HG02938 (cell line): Measurements from ENCODE around the gene MC4R.
"Not testable (repeated sequence)": the region's sequence is repeated elsewhere in the genome, so short reads cannot be mapped to it uniquely, and the experiment has no call there.

ENCODE experiments used
- ATAC-seq: cut with Tn5 transposase; IDR thresholded peaks from one replicate; pipeline ENCODE4 v1.9.1; 2021; ENCODE audit warnings: mild to moderate bottlenecking, moderate library complexity; ENCODE audit not compliant: unreplicated experiment

Gene MC4R

GRCh38 chr18:60372596-60372995, at the start of gene MC4R:
MC4R (minus strand) TSS chr18:60372775; CDS start chr18:60372349, 426 bp downstream.
- ATAC-seq = no peak

GRCh38 chr18:60422306-60422705, 49.7 kb upstream of the MC4R start:
- ATAC-seq = not testable (repeated sequence)

GRCh38 chr18:60421356-60422118, 49.0 kb upstream of the MC4R start:
- ATAC-seq = no peak

- ATAC-seq = no peak
Observed at GRCh38 chr18:60417946-60418345, 45.4 kb upstream of the MC4R start.

- ATAC-seq = no peak
Observed at GRCh38 chr18:60413944-60414547, 41.5 kb upstream of the MC4R start.

- no peak for ATAC-seq
Observed at GRCh38 chr18:60411715-60412114, 39.1 kb upstream of the MC4R start.

- ATAC-seq = no peak
Observed at GRCh38 chr18:60406721-60407120, 34.1 kb upstream of the MC4R start.

GRCh38 chr18:60404486-60405085, 32.0 kb upstream of the MC4R start:
- ATAC-seq = no peak

GRCh38 chr18:60401346-60401745, 28.8 kb upstream of the MC4R start:
- ATAC-seq = no peak

- ATAC-seq = no peak
Observed at GRCh38 chr18:60391571-60392226, 19.1 kb upstream of the MC4R start.

GRCh38 chr18:60389314-60389713, 16.7 kb upstream of the MC4R start:
- ATAC-seq = no peak

GRCh38 chr18:60385693-60386092, 13.1 kb upstream of the MC4R start:
- no peak for ATAC-seq

- ATAC-seq = no peak
Observed at GRCh38 chr18:60383893-60384292, 11.3 kb upstream of the MC4R start.

GRCh38 chr18:60377778-60378469, 5.3 kb upstream of the MC4R start:
- no peak for ATAC-seq

GRCh38 chr18:60372132-60372531, 443 bp downstream of the MC4R start:
- ATAC-seq = no peak

- ATAC-seq = no peak
Observed at GRCh38 chr18:60358516-60358915, 14.1 kb downstream of the MC4R start.

- ATAC-seq = no peak
Observed at GRCh38 chr18:60350941-60351340, 21.6 kb downstream of the MC4R start.

GRCh38 chr18:60350150-60350549, 22.4 kb downstream of the MC4R start:
- no peak for ATAC-seq

- ATAC-seq = no peak
Observed at GRCh38 chr18:60347526-60348045, 25.0 kb downstream of the MC4R start.

GRCh38 chr18:60339018-60339417, 33.6 kb downstream of the MC4R start:
- no peak for ATAC-seq

GRCh38 chr18:60331890-60332289, 40.7 kb downstream of the MC4R start:
- no peak for ATAC-seq
